ENCODE results near the gene POLR2H. TPM values are rescaled to one million over a fixed set of nuclear protein-coding genes. Genes with fewer than 3 reads are reported as not detected.
A peak's percentile ranks its signal among the peaks of the same experiment; 100 is the strongest.

POLR2H gene
- total RNA-seq, 1 donor from 2014 or later = 79.6 TPM

DNA sequence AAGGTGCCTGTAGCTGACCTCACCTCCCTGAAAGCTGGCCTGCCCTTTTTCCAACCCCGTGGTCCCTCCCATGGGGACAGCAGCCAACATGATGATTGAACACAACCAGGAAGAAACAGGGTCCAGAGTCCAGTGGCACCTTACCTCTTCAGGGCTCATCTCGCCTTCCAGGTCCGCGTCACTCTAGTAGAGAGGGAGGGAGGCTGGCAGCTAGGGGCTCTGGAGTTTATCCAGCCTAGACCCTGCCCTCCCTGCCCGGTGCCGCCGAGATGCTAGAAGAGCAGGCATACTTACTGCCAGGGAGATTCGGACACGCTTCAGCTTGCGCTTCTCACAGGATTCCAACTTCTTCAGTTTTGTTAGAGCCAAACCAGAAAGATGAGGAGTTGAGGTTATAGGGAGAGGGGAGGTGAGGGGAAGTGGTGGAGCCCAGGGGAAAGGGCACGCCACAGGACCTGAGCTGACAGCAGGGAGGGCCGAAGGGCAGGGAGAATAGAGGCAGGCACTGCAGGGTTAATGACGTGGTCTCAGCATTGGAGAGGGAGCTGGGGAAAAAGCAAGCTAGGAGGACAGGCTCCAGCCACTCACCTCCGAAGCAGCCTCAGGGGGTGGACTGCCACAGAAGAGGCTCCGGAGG, 9.2 kb upstream of the POLR2H start:
- no peak for DNase-seq (ENCODE audit: low spot score)

DNA sequence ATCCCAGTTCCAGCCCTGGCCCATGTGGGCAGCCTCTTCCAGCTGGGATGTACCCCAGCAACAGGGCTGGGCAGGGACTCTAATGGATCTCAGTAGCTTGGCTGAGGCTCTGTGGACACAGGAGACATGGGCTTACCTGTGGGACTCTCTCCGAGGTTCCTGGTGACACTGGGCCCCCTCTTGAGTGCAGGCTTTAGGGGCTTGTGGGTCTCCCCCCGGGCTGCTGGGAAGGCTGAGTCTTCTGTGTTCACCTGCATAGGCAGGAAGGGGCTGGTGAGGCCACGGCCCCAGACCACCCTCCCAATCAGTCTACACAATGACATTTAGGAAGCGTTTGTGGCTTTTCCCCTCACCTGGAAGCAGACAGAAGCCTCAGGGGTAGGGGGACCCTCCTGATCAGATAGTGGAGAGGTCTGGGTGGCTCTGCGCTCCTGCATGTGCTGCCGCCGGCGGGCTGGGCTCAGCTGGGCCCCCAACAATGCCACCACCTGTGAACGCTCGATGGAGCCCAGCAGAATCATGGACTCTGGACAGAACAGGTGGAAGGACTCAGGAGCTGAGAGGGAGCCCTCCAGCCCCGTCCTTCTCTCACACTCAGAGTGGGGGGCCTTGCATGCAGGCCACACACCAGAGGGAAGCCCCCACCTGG, 8.5 kb upstream of the POLR2H start:
- no peak for DNase-seq (ENCODE audit: low spot score)

DNA sequence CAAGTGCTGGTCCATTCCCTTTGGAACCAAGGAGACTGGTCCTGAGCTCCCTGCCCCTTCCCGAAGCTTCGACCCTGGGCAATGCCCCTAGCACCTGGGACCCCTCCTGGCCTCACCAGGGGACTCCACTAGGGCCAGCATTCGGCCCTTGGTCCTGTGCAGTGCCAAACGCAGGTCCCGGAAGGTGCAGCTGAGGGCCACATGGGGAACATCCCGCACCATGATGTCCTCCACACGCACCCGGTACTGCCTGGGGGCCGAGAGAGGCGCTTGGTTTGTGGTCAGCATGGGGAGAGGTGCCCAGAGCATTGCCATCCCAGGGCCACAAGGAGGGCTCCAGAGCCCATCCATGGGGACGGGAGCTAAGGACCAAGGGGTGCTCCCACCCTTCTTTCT, 8.0 kb upstream of the POLR2H start:
- no peak for DNase-seq (ENCODE audit: low spot score)

DNA sequence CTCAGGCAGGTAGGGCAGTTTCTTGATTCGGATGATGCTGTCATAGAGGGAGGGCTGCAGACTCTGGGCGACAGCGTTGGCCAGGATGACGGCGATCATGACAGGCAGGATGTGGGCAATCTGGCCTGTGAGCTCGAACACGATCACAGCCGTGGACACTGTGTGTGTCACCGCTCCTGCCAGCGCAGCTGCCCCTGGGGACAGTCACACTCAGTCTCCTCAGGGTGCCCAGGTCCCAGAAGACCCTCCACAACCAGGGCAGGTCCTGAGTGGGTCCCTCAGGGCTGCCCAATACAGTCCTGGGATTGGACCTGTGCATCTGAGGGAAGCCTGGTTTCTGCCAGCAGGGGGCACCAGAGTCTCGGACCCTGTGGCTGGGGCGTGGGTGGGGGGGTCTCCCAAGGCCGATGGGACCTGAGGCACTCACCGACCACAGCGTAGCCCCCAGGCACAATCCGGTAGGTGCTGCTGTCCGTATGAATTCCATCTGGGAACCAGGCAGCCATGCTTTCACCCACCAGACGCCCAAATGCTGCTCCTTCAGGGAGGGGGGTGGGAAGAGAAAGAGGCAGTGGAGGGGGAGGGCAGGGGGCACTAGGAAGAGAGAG, 7.3 kb upstream of the POLR2H start:
- no peak for DNase-seq (ENCODE audit: low spot score)

DNA sequence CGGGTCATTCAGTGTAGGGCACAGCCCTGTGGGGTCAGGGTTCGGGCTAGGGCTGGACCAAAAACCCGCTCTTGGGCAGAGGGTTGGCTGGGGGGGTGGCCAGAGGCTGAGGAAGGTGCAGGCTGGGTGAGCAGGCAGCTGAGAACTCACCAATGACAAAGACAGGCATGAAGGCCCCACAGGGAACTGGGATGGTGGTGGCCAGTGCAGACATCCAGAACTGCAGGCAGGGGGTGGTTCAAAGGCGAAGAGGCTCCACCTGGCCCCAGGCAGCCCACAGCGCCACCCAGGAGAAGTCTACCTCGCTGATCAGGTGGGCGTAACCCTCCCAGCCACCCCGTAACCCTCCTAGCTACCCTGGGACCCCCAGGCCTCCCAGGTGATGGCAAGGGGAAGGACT, 6.8 kb upstream of the POLR2H start:
- DNase-seq (ENCODE audit: low spot score) = no peak

DNA sequence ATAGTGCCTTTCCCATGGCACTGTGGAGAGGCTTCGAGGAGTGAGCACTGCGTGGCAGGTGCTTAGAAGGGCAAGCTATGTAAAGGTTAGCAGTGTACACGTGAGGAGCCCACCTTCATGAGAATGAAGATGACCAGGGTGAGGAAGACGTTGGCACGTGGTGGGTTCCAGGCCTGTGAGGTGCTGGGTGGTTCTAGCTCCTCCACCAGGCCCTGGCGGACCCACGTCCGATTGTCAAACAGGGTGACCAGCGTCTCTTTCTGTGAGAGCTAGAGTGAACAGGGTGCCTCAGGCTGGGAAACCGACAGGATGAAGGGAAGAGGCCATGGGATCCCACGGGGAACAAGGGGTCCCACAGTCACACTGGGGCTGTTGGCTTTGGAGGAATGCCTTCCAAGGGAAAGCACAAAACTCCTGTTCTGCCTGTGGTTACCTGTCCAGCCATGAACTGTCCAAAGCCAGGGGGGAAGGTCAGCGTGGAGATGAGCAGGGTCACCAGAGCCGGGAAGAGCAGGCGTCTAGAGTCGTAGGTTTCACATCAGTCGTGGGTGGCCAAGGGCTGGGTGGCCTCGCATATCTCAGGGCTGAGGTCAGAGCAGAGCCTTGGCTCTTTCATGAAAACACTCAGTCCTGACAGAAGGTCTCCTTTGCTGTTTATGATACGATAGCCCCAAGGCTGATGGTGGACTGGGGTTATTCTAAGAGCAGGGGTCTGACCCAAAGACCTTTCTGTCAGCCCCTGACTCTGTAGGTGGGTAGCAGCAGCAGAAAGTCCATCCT, 6.1 kb upstream of the POLR2H start:
- DNase-seq (ENCODE audit: low spot score) = no peak

DNA sequence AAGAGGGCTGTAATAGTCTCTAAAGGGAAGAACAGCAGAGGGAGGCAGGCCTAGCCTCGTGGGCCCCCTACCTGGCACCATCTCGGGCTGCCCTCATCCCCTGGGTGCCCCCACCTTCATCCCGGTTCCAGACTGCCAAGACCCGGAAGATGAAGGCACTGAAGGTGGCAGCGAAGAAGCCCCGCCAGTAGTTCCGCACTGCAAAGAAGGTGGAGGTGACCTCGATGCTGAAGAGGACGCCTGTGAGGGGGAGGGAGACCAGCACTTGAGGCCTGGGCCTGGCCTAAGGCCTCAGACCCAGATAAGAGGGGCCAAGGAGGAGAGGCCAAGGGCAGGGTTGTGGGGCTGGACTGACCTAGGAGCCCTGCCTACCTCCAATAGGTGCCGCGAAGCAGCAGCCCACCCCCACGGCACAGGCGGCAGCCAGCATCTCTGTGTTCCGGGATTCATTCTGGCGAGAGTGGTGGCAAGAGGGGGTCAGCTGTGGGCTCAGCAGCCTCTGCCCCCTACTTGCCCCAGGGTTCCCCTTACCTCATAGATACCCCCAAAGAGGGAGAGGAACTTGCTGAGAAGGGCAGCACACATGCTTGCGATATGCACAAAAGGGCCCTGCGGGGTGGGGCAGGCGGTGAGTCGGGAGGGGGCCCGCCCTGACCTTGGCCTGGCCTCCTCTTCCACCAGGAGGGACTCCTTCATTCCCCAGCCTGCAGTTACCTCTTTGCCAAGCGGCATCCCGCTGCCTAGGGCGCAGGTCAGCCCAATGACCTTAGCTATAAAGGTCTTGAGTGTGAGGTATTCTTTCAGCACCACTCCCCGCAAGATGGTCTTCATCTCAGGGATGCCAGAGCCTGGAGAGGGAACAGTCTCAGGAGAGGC, 4.0 kb upstream of the POLR2H start:
- DNase-seq (ENCODE audit: low spot score) = no peak

DNA sequence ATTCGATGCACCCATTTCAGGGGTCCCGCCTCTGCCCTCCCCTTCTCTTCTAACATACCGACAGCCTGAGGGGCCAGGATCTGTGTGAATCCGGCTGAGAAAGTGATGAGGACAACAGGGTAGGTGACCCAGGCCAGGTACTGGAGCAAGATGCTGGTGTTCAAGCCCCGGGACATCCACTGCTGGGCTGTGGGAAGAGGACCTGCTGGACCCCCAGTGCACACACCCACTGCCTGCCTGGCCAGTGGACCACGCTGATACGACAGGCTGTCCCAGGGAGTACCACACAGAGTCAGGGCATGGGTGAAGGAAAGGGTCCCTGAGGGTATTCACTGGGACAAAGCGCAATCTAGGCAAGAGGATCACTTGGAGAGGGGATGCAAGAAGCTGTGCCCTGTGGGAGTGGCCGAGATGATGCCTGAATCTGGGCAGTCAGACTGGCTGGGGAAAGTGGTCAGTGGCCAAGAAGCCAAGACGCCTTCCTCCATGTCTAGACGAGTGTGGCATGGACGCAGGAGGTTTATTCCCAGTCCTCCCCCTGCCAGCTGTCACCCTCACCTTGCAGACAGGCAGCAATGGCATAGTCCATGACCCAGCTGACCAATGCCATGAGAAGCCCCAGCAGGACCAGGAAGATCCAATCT, 3.3 kb upstream of the POLR2H start:
- no peak for DNase-seq (ENCODE audit: low spot score)

DNA sequence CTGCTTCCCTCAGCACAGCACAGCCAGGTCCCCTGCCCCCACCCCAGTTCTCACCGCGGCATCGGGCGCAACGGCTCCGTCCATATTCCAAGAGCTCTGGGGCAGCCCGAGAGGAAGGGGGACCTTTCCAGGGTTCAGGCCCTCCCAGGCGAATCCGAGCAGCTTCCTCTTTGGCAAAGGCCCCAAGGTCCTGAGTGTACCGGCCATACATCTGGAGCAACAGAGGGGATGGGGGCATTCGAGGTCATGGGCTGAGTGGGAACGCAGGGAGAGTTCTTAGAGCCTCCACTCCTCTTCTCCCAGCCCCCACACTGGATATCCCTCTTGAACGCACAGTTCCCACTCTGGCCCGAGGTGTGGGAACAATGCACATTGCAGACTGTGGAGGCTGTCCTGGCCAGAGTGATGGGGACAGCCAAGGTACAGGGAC, 2.6 kb upstream of the POLR2H start:
- DNase-seq (ENCODE audit: low spot score) = no peak

DNA sequence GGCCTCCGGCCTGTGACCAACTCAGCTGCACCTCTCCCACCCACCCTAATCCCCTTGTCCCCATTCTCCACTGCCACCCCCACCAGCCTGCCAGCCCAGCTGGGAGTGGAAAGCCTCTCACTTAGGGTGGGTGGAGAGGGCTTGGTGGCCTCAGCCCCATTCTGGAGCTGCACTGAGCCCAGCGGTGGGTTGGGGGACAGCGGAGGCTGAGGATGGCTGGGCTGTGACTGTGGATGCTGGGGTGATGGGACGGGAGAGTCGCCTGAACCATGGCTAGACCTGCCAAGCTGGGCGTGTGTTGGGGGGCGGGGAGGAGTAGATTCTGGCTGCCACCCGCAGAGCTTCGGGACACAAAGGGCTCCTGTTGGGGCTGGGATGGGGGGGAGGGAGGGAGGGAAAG, 1.9 kb upstream of the POLR2H start:
- no peak for DNase-seq (ENCODE audit: low spot score)

DNA sequence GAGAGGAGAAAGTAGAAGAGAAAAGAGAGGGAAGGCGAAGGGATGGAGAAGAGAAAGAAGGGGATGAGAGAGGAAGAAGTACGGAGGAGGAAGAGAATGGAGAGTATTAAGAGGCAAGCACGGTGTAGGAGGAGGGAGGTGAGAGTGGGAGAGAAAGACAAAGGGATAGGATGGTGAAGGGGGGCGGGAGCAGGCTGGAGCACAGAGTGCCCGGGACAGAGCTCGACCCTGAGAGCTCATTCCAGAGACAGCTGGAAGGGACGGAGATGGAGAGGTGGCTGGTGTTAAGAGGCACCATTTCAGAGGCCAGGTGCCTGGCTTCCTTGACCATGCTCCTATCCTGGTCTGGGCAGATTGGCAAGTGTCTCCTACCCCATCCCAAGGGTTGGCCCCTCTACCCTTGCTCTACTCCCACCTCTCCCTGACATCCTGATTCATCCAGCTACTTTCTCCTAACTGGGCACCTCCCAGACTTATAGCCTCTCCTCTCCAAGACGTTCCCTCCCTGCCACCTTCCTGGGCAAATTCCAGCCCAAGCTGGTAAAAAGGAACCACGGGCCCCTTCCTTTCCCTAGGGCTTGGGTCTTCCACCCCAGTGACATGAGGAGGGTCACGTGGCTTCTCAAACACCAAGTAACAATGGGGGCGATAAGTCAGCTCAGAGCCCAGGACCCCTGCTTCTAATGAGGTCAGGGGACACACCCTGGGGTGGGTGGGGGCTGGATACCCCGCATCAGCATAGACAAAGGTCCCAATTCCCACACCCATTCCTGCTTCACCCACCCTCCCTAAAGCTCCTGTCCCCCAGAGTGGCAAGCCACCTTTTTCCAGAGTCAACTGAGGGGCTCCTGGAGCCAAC, 1.2 kb upstream of the POLR2H start:
- DNase-seq (ENCODE audit: low spot score) = no peak

DNA sequence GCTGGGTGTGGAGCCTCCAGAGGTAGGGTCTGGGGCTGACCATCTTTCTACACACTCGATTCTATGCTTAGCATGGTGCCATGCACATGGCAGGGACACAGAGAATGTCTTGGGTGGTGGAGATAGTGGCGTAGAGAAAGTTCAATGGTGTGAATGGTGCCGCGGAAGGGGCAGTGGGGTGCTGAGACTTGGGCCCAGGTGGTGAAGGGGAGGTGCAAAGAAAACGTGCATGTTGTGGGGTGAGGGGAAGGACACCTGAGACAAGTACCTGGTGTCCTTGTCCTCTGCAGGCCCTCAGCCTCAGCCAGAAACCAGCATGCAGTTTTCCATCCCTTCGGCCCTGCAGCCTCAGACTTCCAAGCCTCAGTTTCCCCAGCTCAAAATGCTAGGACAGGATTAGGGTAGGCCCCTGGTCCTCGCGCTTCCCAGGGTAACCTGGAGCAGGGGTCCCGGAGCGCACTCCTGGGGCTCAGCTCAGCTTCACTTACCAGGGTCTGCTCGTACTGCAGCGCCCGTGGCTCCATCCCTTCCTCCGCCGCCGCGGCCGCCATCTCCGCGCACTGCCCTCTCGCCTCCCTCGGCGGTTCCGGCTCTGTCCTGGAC, 480 bp upstream of the POLR2H start:
- DNase-seq (ENCODE audit: low spot score) = no peak

DNA sequence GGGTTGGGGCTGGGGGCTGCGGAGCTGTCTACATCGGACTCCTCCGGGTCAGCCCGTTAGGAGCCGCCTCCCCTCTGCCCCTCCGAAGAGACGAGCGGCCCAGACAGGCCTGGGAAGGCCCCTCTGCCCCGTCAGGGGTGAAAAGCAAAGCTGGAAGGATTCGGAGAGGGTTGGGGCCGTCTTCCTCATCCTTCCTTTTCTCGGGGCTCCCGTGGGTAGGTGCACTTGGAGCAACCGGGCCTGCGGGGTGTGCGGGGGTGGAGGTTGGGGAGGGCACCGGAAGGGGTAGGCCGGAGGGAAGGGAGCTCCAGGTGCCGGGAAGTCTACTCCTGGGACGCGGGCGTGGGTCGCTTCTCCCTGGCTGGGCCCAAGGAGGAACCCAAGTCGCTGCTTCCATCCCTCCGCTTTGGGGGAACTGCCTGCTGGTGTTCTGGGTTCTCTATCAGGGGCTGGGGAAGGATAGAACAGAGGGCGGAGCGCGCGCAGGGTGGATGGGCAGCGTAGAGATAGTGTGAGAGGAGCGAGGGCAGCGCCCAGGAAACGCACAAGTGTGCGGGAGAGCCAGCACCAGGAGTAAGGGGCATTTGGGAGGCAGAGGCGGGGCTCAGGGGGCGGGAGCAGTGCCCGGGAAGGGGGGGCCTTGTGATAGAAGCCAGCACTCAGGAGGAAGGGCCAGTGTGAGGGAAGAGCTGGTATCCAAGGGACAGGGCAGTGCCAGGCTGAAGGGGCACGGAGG, 590 bp downstream of the POLR2H start:
- DNase-seq (ENCODE audit: low spot score) = no peak

DNA sequence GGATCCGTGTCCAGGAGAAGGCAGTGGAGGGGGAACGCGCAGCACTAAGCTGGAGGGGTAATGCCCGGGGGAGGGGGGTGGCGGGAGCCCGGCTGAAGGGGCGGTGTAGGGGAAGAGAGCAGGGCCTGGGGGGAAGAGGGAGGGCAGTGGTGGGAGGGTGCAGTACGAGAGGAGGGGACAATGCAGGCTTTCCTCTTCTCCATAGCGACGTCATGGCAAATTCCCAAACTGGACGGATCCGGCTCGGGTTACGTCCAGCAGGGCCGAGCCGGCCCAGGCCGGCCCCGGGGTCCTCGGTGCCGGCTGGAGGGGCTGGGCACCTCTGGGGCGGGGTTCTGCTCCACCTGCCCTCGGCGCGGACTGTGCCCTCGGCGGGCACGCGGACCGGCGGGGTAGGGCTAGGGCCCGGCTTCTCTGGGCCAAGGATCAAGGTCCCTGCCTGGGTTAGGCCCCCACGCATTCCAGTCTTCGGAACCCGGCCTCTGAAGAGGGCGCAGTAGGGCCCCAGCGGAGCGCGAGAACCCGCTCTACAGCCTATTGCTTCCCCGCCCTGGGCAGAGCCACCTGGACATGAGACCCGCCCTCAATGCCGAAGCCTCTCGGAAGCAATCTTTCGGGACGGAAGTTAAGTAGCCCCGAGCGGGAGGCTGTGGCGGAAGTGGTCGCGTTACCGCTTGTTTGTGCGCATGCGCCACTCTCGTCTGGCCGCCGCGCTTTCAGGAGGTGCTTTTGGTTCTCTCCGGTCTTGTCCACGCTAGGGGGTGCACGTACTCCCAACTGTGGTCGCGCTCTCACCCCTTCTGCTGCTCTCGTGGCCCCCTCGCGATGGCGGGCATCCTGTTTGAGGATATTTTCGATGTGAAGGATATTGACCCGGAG, 1.4 kb downstream of the POLR2H start:
- peak; percentile 98 for DNase-seq (ENCODE audit: low spot score)

DNA sequence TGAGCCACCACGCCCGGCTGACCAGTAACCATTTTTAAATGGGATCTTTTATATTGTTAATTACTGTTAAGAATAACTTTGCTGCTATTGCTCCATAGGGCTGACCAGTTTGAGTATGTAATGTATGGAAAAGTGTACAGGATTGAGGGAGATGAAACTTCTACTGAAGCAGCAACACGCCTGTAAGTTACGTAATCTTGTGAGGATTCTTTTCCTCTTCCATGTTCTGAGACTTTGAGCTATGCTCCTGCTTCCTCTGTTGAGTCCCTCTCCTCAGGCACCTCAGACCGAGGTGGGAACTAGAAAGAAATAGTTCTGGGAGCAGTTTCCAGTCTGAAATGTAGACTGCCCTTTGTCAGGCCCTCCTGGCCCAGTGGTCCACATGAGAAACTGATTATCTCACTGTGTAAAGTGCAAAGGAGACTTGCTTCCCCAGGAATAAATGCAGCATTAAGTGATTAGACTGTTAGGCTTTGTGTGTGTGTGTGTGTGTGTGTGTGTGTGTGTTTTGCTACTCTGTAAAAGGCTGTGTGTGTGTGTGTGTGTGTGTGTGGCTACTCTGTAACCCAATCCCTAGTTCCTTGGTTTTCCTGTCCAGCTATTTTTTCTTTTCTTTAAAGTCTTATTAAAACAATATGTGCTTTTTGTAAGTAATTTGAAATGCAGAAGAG, 5.2 kb downstream of the POLR2H start:
- no peak for DNase-seq (ENCODE audit: low spot score)

DNA sequence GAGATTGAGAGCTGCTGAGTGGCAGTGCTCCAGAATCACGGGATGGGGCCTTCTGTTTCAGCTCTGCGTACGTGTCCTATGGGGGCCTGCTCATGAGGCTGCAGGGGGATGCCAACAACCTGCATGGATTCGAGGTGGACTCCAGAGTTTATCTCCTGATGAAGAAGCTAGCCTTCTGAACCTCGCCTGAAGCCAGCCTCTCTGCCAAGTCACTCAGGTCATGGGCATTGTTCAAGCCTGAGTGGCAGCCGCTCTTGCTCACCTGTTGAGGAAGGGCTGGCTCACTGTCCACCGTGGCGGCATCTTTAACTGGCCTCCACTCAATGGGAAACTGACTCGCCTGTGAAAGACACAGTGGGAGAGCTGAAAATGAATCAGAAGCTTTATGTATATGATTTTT, 6.6 kb downstream of the POLR2H start:
- no peak for DNase-seq (ENCODE audit: low spot score)

DNA sequence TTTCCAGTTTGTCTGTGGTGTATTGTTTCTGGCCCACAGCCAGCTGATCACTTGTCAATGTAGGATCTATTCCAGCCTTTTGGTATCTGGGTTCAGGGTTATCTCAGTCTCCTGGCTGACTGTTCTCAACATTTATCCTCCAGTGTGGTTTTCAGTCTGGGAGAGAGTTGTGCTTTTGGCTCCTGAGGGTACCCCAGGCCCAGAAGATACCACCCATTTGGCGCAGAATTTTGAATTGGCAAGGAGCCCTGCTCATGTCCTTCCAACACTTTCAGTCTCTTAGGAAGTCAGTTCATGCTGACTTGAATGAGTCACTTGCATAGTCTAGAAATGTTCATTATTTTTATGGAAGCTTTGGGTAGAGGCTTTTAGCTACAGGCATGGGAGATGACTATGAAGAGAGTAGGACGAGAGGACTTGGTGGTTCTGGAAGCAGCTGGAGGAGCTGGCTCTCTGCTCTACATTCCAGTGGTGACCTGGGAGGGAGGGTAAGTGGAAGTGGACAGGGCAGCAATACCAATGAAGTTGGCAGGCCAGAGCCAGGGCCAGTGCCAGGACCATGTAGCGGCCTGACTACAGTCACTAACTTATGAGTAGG, 7.2 kb downstream of the POLR2H start:
- no peak for DNase-seq (ENCODE audit: low spot score)

Measured in ureter (tissue), 1 donor.